GM12891 (cell line): ENCODE data around the gene NECAB2.
"Not testable (repeated sequence)": the region's sequence is repeated elsewhere in the genome, so short reads cannot be mapped to it uniquely, and the experiment has no call there.

Experiments used
- DNase-seq: peaks from one replicate; pipeline ENCODE4 v3.0.0; 2011; ENCODE audit warnings: low spot score; ENCODE audit not compliant: insufficient read length
- FAIRE-seq: peaks from 2 replicates; lab custom pipeline; 2011; peaks lifted over from hg19 to GRCh38; lab: Jason Lieb, UNC
- PAX5 ChIP-seq: IDR thresholded peaks from 2 replicates; pipeline ENCODE4 v1.6.1; 2011; ENCODE audit warnings: low read length, moderate library complexity, mild to moderate bottlenecking; ENCODE audit not compliant: insufficient read depth, severe bottlenecking
- POLR2A ChIP-seq: IDR thresholded peaks from 2 replicates; pipeline ENCODE4 v1.6.1; 2011; ENCODE audit warnings: low read depth, low read length, control low read depth
- POLR2AphosphoS5 ChIP-seq: IDR thresholded peaks from 2 replicates; pipeline ENCODE4 v1.6.1; 2011; ENCODE audit warnings: low read depth, low read length, control low read depth
- POU2F2 ChIP-seq: IDR thresholded peaks from 2 replicates; pipeline ENCODE4 v1.6.1; 2011; ENCODE audit warnings: low read depth, mild to moderate bottlenecking, control low read depth, low read length, moderate library complexity
- SPI1 ChIP-seq: IDR thresholded peaks from 2 replicates; pipeline ENCODE4 v1.6.1; 2011; ENCODE audit warnings: low read depth, low read length, control low read depth
- TAF1 ChIP-seq: IDR thresholded peaks from 2 replicates; pipeline ENCODE4 v1.6.1; 2011; ENCODE audit warnings: low read depth, low read length, control low read depth

The NECAB2 gene

DNA sequence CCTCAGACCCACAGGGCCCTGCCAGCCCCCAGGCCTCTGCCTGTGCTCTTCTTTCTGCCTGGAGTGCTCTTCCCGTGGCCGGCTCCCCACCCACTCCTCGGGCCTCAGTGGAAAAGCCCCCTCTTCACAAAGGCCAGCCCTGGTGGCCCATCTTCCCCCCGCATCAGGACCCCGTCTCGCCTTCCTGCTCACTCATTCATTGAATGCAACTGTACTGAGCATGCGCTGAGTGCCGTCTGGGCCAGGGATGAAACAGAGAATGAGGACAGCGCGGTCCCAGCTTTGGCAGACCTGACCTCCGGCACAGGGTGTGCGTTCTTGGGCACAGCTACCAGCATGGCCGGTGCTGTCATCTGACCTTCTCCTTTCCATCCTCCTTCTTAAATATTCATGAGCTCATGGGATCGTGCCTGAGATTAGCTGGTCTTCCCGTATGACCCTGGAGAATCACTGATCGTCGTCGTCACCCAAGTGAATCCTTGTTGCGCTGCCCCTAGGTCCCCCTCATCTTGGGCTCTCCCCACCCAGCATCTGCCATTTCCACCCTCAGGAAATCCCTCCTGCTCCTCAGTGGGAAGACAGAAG lies 31.4 kb upstream of the NECAB2 start:
- TF ChIP-seq POLR2AphosphoS5, result no peak
- TF ChIP-seq POLR2A, result no peak
- no peak for TF ChIP-seq TAF1
- no peak for TF ChIP-seq POU2F2
- TF ChIP-seq SPI1, result no peak
- TF ChIP-seq PAX5, result no peak
- DNase-seq (no peak), FAIRE-seq (no peak)

DNA sequence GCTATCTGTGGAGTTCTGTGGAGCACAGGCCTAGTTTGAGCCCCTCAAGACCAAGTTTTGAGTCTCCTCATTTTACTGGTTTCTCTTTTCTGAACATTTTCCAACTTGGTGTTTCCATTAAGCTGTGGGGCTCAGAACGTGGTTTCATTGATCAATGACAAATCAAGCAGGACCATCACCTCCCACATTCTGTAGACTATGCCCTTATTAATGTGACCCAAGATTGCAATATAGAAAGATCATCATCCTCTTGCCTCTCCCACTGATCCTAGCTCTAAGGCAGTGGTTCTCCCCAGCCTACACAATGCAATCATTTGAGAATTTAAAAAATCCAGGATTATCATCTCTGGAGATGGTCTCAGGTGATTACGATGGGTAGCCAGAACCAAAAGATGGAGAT lies 30.8 kb upstream of the NECAB2 start:
- TF ChIP-seq POLR2A (no peak), TAF1 (no peak)
- no peak for FAIRE-seq
- DNase-seq, result no peak

DNA sequence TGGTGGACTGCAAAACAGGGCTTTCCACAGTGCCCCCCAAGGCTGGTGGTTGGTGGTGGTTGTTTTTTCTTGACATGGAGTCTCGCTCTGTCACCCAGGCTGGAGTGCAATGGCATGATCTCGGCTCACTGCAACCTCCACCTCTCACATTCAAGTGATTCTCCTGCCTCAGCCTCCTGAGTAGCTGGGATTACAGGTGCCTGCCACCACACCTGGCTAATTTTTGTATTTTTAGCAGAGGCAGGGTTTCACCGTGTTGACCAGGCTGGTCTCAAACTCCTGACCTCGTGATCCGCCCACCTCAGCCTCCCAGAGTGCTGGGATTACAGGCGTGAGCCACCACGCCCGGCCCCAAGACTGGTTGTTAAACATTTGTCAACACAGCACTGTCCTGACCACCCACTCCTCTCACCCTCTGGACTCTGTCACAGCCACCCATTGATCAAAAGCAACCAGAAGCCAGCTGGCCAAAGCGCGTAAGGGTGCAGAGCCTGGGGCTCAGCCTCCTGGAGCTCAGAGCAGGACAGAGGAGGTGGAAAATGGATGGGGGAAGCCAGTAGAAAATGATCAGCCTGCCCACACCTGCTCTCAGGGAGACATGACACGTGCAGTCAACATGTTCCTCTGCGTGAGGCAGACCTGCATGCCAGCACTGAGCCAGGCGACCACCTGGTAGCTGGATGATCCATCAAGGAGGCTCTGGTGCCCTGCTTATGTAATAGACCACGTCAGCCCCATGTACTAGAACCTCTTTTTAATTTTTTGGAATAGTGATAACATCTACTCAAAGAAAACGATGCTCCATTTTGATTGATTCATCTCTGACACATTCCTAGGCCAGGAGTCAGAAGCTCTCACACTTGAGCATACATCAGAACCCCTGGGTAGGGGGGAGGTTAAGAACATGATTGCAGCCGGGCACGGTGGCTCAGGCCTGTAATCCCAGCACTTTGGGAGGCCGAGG lies 29.8 kb upstream of the NECAB2 start:
- TF ChIP-seq TAF1 (no peak), POU2F2 (no peak), SPI1 (no peak), POLR2AphosphoS5 (no peak), PAX5 (no peak), POLR2A (no peak)
- DNase-seq, result no peak
- FAIRE-seq, result no peak

DNA sequence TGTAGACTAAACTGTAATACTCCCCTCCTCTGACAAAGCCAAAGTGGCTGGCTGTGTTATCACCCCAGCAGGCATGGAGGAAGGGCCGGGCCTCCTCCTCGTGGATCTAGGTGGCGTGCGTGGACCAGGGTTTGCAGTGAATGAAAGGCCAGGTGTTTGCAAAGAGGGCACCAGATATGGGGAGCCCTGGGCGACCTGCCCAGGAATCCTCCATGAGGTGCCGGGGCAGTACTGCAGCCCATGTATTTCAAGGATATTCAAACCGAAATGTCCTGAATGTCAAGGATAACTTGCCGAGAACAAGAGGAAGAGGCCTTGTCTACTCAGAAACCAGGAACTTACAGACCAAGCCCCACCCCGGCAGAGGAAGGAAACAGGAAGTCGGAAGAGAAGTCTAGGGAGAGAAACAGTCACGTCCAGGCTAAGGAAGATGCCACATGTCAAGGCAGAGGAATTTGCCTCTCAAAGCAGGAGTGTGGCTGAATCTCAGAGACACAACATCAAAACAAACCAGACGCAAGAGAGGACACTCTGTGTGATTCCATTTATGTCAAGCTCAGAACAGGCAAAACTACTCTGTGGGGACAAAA lies 28.7 kb upstream of the NECAB2 start:
- no peak for DNase-seq
- FAIRE-seq, result no peak

DNA sequence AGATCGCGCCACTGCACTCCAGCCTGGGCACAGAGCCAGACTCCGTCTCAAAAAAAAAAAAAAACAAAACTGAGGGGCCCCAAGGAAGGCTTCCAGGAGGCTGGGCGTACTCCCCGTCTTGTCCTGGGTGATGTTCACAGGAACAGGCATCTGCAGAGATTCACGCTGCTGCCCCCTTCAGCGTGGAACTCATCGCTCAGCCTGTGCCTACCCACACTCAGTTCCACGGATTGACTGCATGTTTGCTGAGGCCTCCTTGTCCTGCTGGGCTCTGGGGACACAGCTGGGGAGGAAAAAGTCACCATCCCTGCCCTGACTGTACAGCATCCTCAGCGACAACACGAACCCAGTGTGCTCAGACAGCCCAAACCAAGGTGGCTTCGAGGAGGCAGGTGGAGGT lies 27.9 kb upstream of the NECAB2 start:
- no peak for DNase-seq
- TF ChIP-seq POLR2AphosphoS5 (no peak), TAF1 (no peak)
- FAIRE-seq, result no peak

More for the DNA sequence above, 28.7 kb upstream of the NECAB2 start:
- TF ChIP-seq POLR2AphosphoS5 (no peak), PAX5 (no peak), TAF1 (no peak), POU2F2 (no peak), SPI1 (no peak), POLR2A (no peak)

DNA sequence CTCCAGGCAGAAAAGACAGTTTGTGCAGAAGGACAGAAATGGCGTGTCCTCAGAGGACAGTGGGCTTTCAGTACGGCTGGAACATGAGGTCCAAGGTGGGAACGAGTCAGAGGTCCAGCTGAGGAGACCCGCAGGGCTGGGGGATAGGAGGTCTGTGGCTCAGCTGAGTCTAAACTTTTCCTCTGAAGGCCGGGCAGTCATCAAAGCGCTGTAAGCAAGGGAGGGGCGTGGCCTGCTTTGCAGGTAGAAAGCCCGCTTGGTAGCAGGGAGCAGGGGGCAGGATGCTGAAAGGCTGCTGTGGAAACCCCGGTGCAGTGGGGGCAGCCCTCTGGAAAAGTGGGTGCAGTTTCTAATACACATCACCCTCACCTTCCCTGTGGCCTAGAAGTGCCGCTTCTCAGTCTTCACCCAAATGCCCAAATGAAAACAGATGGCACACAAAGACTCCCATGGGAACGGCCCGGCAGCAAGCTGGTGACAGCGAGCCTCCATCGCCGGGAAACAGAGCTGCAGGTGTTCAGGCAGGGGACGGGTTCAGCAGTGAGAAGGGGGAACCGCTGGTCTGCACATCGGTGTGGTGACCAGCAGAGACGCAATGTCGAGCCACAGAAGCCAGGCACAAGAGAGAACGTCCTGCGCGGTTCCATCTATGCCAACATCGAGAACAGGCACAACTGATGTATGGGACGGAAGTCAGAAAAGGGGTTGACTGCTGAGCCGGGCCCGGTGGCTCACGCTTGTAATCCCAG lies 27.2 kb upstream of the NECAB2 start:
- TF ChIP-seq POLR2A (no peak), POLR2AphosphoS5 (no peak), TAF1 (no peak), POU2F2 (no peak), SPI1 (no peak), PAX5 (no peak)
- DNase-seq (no peak), FAIRE-seq (no peak)

DNA sequence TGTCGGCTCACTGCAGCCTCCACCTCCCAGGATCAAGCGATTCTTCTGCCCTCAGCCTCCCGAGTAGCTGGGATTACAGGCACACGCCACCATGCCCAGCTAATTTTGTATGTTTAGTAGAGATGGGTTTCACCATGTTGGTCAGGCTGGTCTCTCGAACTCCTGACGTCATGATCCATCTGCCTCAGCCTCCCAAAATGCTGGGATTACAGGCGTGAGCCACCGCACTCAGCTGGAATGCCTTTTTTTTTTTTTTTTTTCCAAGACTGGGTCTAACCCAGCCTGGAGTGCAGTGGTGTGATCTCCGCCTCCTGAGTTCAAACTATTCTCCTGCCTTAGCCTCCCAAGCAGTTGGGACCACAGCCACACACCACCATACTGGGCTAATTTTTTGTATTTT lies 26.5 kb upstream of the NECAB2 start:
- FAIRE-seq, DNase-seq: not testable (repeated sequence)

DNA sequence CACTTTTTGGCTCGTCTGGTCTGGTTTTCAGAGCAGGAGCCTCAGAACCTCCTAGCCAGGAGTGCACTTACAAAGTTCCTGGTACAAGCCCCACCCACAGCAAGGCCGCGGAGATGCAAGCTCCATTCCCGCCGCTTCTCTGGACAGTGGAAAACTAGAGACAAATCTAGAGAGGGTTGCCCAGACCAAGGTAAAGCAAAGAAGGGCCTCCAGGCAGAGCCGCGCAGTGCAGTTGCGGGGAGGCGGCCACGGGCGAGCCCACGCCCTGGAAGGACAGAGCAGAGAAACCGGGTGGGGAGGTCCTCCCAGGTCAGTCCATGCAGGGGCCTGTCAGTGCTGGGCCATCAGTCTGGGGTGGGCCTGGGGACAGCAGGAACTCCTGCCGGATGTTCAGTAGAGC lies 26.0 kb upstream of the NECAB2 start:
- TF ChIP-seq POU2F2 (no peak), TAF1 (no peak), PAX5 (no peak), SPI1 (no peak), POLR2A (no peak), POLR2AphosphoS5 (no peak)
- no peak for FAIRE-seq
- no peak for DNase-seq

DNA sequence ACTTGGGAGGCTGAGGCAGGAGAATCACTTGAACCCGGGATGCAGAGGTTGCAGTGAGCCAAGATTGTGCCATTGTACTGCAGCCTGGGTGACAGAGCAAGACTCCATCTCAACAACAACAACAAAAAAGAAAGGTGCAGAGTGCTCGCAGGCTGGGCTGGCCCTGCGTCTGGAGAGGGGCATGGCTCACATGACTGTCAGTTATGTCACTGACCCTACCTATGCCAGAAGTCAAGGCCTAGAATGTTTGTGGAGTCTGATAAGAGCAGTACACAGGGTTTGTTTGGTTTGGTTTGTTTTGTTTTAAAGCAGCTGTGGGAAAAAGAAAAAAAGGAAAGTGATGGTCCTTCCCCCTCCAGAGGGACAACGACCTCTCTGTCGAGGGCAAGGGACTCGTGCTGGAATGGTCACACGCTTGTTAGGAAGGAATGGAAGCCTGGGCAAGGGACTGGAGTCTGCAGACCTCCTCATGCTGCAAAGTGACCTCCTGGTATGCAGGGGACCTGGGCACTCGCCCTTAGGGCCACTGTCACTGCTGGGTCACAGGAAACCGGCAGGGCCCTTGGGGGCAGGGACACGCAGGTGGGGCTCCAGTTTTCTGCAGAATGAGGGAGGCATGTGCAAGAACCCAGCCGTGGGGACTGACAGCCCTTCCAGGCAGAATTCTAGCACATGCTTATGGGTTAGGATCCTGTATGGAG lies 25.1 kb upstream of the NECAB2 start:
- no peak for TF ChIP-seq PAX5
- TF ChIP-seq POU2F2, result no peak
- no peak for TF ChIP-seq SPI1
- no peak for TF ChIP-seq TAF1
- TF ChIP-seq POLR2AphosphoS5, result no peak
- no peak for TF ChIP-seq POLR2A
- FAIRE-seq, result no peak
- no peak for DNase-seq

DNA sequence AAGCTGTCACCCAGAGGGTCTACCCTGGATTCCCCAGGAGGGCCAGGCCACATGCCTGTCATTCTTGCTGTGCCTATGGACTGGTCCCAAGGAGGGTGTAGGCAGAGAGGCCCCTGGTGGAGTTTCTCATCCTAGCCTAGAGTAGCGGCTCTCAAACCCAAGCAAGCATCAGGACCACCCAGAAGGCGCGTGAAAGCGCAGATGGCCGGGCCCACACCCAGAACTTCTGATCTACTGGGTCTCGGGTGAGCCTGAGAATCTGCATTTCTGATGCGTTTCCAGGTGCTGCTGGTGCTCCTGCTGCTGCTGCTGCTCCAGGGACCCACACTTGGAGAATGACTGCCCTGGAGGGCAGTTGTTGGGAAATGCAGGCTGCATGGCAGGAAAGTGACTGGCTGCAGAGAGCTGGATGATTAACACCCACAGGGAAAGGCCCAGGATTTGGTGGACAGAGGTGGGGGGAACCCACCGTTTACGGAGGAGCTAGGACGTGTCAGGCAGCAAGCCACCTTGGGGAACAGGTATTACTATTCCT lies 24.5 kb upstream of the NECAB2 start:
- FAIRE-seq, result no peak
- no peak for DNase-seq

More for the DNA sequence above, 24.5 kb upstream of the NECAB2 start:
- TF ChIP-seq PAX5 (no peak), POLR2A (no peak), TAF1 (no peak), POU2F2 (no peak), POLR2AphosphoS5 (no peak), SPI1 (no peak)
